IPS-NIHi7 (cell line): ENCODE data around the gene KLHDC8B.

ENCODE experiments used
- DNase-seq: peaks from one replicate; pipeline ENCODE4 v3.0.0; 2012; ENCODE audit warnings: mixed read lengths; ENCODE audit errors: extremely low spot score

KLHDC8B gene

DNA sequence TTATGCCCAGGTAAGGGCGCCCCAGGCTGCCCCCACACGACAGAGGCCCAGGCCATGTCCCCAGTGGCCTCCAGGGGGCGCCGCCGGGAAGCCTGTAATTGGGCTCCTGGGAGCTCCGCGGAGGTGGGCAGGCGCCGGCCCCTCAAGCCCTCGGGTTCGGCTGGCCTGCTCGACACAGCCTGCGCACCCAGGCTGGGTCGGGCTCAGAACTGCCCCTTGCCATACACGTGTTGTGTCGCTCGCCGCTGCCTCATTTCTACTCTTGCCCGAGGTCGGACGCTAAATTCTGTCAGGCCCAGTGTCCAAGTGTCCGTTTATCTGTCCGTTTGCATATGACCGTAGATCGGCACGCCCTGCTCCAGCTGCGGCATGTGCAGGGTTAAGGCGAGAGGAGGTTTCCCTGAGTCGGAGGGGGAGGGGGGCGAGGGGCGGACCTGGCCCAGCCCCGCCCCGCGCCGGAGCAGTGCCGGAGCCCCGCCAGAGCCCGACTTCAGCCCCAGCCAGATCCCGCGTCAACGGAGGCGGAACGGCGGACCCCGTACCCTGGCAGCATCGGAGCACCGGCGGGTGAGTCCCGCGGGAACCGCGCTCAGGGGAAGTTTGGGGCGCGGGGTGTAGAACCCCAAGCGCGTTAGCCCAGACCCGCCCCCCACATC is at the start of gene KLHDC8B:
KLHDC8B (plus strand) TSS at position 480 of the 656 bp plus-strand sequence. CDS start 1,172 bp downstream, outside the sequence.
- DNase-seq = peak; percentile 97

DNA sequence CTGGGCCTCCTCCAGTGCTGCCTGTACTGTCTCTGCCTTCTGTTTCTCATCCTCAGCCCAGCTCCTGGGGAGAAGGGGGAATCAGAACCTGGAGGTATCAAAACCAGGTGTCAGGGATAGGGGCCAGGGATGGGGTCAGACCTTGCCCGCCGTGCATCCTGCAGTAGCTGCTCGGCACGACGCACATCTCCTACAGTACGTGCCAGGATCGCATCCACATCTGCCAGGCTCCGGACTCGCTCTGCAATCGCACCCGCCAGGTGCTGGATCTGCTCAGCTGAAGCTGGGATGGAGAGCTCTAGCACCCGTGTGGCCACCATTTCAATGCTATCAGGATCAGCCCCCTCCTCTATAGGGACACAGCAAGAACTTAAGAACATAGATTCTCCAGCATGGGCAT is 49.4 kb upstream of the KLHDC8B start:
- DNase-seq = no peak

DNA sequence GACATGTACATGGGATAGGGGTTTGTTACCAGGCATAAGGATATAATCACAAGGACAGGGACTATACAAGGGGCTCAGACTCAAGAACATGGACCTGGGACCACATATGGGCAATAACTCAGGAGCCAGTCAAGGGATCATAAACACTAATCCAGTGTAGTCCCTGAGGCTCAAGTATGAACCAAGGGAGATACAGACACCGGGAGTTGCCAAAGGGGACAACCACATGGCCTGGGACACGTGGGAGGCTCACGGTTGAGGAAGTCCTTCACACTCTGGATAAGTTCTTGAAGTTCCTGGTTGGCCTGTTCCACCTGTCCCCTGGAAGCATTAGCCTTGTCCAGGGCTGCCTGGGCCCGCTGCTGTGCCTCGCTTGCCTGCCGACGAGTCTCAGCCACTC is 48.9 kb upstream of the KLHDC8B start:
- DNase-seq = no peak

DNA sequence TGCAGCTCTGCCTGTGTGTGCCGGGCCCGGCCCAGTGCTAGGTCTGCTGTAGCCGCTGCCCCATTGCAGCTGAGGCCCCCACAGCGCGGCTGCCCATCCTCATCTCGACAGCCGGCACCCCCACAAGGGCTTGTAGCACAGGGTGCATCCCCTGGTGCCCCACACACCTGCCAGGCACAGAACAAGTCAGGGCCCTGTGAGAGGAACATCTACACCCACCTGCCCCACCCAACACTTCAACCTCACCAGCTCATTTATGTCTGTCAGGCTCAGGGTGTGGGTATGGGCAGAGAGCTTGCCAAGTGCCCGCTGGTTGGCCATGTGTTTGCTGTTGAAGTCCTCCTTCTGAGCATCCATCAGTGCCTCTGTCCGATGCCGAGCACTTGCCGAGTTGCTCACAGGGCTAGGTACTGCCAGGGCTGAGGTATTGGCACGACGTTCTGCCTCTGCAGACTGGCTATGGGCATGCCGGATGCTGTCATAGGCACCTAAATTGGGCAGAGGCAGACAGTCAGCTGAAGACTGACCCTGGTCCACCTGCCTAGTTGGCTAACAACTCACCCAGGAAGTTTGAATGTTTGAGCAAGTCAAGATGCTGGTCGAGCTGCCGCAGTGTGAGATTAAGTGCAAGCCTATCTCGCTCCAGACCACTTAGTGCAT is 48.4 kb upstream of the KLHDC8B start:
- no peak for DNase-seq

DNA sequence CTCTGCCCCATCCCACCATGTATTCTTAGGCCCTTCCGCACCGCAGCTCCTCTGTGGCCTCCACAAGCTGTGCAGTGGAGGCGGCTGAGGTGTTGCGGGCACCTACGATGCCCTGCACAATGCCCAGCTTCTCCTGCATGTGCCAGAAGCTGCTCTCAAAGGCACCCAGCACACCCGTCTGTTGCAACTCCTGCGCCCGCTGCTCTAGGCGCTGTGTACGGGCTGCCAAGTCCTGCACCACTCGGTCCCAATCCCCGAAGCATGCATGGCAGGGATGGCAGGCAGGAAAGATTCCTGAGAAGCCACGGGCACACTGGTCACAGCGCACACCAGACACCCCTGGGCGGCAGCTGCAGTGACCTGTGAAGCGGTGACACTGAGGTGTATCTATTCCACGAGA is 47.7 kb upstream of the KLHDC8B start:
- no peak for DNase-seq

DNA sequence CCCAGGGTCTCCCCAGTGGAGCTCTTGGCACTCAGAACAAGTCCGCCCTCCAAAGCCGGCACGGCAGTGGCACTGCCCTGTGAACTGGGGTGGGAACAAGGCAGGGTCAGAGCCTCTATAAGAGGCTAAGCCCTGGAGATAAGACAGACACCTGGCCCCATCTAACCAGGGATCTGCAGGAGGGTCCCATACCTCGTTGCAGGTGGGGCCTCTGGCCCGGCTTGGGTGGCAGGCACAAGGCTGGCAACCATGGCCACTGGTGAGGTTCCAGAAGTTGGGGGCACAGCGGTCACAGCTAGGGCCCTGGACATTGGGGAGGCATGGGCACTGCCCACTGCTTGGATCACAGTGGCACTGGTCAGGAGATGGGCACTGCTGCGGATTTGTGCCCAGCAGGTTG is 47.2 kb upstream of the KLHDC8B start:
- DNase-seq = no peak

DNA sequence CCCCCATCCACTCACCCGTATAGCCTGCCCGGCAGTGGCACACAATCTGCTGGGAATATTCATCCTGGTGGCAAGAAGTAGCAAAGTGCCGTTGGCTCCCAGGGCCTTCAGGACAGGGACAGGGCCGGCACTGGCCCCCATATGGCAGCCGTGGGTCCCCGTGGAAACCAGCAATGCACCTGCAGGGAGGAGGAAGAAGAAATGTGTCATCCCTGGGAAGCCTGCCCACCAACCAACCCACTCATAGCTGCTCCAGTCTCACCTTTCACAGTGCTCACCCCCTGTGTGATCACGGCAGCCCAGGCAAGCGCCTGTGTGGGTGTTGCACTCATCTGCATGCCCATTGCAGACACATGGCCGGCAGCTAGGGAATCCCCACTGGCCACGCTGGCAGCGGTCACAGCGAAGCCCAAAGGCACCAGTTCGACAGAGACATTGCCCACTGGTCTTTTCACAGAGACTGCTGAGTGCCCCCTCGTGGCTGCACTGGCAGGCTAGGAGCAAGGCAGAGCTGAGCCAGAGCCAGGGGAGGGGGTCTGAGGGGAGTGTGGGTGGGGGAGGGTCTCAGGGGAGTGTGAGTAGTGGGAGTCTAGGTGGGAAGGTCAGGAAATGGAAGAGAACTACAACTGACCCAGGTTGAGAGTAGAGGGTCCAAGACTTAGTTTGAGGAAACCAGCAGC is 46.3 kb upstream of the KLHDC8B start:
- DNase-seq = peak; percentile 18

DNA sequence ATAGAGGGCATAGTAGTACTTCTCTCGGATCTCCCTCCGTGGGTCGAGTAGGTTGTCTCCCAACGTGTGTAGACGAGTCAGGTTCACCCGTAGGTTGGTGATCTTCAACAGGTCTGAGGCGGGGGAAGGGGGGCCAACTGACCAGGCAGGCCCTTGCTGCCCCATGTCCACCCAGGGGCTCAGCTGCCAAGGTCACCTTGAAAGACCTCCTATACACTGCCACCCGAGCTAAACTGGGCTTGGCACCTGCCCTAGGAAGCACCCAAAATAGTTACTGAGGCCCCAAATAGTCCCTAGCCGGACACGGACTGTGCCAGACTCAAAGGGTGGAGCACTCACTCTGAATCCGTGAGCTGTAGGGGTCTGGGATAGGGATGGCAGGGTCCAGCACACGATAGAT is 40.4 kb upstream of the KLHDC8B start:
- DNase-seq = no peak

DNA sequence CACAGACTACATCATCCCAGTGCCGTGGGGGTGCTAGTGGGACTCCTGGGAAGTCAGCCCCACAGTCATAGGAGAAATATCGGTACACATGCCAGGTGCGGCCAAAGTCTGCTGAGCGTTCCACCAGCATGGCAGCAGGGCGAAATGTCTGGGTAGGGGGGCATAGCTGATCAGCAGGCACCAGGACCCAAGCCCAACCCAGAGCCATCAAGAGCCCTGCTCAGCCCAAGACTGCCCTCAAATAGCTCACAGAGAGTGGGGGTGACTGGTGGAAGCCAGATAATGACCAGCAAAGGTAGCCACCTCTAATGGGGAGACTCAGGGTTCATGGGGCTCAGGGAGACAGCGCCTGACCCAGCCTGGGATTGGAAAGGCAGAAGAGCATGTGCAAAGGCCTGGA is 39.8 kb upstream of the KLHDC8B start:
- DNase-seq = no peak

DNA sequence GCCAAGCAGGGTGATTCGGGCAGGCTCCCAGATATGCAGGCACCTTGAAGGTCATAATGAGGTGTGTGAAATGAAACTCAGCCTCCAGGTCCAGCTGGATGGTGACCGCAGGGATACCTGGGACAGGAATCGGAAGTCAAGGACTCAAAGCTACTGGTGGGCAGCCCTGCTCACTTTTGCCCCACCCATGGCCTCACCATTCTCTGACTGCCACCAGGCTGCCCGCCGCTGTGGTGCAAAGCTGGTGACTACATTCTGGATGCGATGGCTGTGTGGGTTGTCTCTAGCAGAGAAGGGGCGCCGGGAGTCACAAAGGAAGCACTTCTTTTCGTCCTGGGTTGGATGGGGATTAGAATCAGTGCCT is 39.3 kb upstream of the KLHDC8B start:
- DNase-seq = no peak

DNA sequence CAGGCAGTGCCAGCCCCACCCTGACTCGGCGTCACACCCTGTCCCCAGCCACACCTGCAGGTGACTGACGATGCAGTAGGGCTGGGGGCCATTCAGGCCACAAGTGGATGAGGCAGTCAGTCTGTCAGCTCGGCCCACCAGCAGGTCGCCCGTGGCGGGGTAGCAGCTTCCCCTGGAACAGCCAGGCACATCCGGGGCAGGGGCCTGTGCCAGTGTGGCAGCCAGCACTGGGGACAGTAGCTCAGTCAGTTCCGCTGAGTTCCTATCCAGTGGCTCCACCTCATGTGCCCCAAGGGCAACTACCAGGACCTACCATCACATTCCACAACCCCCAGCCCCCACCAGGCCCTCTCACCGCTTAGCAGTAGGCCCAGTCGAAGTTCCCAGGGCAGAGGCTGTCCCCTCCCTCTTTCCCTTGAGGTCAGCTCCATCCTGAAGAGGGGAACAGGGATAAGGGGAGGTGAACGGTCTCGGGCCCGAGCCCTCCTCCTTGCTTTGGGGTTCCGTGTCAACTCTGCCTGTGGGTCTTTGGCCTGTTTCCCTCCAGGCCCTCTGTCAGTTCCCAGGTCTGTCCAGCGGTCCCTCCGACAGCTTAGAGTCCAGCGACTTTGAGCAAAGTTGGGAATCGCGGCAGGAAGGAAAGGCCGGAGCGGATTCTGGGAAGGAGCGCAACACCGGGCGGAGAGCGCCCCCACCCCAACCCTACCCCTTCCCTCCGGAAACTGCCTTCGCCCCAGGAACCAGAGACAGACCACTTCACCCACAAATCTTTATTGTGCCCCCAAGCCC is 38.8 kb upstream of the KLHDC8B start, which contains the start of gene LAMB2:
LAMB2 (minus strand) TSS at position 614 of the 789 bp plus-strand sequence; CDS start at position 431, 183 bp downstream.
- peak; percentile 88 for DNase-seq

DNA sequence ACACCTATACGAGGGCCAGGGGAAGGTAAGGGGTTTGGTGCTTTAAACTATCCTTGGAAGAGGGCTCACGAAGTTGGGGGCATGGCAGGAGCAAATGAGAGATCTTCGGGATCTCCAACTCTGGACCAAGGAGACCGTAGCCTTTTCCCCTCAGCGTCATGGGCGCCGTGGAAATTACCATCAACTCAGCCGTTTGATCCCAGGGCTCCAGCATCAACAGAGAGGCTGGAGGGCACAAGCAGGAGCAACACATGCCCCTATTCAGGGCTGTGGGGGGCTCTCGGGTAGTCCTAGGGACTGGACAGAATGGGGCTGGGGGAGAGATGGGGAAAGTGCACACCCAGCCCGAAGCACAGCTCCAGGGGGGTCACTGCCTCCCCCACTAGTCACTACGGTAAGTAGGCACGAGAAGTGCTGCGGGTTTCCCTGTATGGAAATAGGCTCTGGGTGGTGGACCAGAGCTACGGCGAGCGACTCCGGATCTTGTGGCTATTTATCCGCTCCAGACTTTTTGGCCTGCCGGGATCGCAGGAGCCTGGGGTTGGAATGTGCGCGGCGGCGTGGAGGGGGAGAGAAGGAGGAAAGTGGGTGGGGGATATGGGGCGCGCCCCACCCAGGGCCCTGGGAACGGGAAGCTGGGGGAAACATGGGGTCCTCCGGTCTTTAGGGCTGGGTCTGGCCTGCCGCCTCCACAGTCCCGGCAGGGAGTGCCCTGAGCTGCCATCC is 38.0 kb upstream of the KLHDC8B start:
- DNase-seq = peak; percentile 92

DNA sequence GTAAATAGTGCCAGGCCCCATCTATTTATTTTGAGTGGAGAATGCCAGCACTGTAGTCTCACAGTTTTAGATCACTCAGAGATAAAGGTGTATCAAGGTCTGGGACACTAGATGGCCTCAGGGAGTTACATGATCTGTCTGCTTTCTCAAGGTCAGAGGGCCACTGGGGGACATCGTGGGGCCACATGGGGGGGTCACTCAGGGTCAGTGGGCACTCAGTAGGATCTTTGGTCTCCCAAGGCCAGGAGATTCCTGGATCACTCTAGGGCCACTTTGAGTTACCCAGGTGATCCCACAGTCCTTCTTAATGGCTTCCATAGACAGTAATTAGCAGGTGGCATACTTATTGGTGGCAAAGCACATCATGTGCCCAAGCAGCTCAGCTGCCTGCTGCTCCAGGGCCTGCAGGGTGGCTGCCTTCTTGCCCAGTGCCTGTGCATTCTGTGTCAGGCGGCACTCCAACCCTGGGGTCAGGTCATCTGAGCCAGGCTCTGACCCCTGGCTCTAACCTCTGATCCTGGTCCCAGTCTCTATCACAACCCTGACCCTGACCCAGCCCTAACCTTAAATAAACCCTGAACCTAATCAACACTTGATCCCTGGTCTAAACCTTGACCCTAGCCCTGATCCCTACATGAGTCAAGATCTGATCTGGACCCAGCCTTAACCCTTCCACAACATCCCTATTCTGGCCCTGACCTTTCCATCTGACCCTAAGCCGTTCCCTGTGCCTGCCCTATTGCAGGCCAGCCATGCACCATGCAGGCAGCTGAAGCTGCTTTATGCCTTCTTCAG is 36.7 kb upstream of the KLHDC8B start:
- peak; percentile 29 for DNase-seq

DNA sequence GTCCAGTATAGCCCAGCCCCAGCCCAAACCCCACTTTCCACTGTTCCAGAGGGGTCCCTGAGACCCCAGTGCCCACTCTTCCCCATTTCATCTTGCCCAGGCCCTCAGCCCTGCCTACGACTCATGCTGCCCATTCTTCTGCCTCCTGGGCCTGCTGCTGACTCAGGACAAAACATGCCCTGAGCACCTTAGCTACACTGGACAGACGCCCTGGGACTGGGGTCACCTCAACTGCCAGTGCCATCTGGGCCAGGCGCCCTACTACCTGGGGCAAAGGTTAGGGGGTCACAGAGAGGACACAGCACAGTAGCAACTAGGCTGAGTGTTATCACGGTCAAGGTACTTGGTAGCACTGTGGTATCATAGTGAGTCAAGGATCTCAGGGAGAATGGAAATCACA is 35.9 kb upstream of the KLHDC8B start:
- DNase-seq = no peak

DNA sequence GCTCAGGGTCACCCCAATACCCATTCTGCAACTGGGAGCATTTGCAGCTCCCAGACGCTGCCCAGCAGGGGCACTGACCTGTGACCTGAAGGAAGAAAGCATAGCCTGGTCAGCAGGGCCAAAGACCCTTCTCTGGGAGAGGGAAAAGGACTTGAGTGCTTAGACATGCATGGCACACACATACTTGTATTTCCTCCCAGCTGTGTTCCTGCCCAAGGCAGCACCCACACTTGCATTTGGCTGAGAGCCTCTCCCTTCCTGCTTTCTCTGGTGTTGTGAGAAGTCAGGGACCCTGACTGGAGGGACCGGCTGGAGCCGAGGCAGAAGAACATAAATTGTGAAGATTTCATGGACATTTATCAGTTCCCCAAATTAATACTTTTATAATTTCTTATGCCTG is 31.3 kb upstream of the KLHDC8B start:
- DNase-seq = no peak

DNA sequence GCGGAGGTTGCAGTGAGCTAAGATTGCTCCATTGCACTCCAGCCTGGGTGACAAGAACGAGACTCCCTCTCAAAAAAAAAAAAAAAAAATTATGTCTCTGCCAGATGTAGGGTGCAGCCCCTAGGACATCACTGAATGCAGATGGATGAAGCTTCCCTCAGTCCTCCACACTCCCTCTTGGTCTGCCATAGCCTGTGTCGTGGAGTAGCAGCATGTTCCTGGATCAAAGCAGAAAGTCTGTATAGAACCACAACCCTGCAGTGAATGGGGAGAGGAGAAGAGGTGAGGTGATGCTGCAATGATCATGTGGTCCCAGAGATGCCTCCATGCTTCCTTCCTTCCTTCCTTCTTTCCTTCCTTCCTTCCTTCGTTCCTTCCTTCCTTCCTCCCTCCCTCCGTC is 23.2 kb upstream of the KLHDC8B start:
- no peak for DNase-seq

DNA sequence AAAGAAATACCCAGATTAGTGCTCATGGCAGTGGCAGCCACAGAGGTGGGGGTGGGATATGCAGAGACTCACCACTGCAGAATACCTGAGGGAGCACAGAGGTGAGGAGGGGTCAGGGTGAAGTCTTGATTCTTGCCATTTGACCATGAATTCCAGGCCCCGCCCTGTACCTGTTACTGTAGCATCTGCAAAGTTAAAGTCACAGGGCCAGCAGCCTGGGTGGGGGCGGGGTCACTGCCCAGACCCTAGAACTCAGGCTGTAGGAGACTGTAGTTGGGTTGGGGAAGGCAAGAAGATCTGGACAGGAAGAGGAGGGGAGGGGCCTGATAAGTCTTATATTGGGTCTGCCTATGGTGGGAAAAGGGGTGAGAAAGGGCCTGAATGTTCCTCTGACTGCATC is 19.8 kb upstream of the KLHDC8B start:
- DNase-seq = no peak

DNA sequence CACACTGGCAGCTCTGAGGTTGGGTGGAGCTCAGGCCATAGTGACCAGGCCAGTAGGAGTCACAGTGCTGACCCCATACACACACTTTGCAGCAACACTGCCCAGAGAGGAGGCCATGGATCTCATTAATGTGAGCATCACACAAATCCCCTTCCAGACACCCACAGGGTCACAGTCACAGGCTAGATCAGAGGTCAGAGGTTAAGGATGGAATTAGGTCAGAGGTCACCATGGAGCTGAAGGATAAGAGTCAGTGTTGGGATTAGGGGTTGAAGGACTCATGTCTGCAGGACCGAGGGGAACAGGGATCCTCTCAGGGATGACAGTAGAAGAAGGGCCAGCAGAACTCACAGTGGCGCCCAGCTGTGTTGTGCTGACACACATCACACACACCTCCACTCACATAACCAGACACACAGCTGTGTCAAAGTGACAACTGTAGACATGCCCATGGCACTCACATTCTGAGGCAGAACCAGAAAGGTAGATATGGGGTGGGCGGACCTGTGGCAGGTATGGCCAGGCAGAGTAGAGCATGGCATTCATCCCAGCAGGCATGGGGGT is 18.0 kb upstream of the KLHDC8B start:
- DNase-seq = no peak

DNA sequence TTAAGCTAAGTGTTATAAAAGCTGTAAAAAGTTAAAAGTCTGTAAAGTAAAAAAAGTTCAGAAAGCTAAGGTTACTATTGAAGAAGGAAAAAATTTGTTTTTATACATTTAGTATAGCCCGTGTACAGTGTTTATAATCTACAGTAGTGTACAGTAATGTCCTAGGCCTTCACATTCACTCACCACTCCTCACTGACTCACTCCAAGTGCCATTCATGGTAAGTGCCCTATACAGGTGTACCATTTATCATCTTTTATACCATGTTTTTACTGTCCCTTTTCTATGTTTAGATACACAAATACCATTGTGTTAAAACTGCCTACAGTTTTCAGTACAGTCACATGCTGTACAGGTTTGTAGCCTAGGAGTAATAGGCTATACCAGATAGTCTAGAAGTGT is 14.1 kb upstream of the KLHDC8B start:
- no peak for DNase-seq

DNA sequence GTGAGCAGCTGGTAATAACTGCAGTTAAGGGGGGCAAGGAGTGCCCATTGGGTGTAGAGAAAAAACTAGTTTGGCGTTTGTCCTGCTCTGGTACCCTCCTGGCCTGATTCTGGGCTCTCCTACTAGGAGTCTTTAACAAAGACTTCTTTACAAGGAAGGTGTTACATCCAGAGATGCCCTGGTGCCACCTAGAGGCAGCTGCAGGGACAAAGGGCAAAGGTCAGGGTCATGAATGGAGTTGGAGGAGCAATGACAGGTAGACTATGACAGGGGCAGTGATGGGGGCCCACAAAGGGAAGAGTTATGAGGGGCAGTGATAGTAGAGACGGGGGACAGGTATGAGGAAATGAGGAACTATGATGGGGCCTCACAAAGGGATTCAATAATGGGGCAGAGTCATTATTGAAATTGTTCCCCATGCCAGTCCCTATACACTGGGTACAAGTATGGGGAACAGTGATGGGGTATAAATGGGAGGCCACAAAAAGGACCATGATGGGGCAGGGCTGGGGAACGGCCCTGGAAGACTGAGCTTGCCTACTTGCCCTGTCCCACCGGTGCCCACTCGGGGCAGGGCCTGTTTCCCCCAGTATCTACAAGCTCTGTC is 13.2 kb upstream of the KLHDC8B start:
- DNase-seq = peak; percentile 80
